ENCODE data around the gene DPYSL3.
"Not testable (repeated sequence)": the region's sequence is repeated elsewhere in the genome, so short reads cannot be mapped to it uniquely, and the experiment has no call there.

Gene DPYSL3

DNA sequence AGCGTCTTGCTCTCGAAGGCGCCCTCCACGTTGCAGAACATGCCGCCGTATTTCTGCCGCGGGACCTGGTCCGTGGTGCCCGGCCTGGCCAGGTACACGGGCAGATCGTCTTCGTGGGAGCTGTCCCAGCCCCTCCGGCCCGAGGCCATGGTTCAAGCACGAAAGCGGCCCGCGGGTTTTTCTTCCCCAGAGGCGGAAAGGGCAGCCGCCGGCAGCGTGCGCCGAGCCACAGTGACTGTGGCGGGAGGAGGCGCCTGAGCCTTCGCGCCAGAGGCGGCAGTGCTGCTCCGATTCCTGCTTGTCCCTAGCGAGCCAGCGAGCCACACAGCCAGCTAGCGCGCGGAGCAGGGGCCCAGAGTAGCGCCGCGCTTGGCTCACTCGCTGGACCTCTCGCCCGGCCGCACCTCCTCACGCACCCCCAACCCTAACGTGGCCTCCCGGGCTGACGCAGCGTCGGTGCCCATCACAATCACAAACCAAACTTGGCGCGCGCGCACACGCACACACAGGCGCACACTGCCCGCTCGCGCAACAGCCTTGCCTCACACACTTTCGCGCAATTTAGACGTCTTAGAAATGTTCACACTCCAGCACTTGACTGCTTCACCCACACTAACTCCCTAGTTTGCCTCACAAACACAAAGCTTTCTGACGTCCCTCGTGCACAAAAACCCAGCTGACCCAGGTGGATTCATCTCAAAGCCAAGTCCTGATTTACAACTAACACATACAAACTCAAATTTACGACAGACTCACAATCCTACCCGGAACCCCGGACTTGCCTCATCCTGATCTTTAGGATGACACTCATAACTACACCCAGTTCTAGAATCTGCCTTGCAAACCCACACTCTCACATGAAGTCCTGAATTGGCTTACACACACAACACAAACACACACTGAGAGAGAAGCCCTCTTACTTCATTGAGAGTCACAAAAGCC is at the start of gene DPYSL3:
Gene DPYSL3 (minus strand): TSS at position 359 of the 942 bp plus-strand sequence. CDS start 210 bp downstream, at position 149.
- DNase-seq = peak; percentile 77

DNA sequence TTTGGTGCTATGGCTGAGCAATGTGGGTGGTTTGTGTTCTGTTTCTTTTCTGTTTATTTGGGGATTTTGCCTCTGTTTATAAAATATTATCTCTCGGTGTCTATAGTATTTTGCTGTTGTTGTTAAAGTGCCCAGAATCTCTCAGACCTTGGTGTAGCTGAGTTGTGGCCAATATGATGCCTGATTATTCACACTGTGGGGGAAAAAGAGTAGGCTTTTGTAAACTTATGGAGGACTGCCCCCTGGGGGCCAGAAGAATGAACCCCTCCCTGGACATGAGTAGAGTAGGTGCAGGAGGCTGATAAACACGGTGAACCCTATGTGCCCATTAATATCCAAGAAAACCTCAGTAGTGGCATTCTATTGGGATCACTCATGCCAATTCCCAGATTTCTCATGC is 49.0 kb upstream of the DPYSL3 start:
- DNase-seq = peak; percentile 71

DNA sequence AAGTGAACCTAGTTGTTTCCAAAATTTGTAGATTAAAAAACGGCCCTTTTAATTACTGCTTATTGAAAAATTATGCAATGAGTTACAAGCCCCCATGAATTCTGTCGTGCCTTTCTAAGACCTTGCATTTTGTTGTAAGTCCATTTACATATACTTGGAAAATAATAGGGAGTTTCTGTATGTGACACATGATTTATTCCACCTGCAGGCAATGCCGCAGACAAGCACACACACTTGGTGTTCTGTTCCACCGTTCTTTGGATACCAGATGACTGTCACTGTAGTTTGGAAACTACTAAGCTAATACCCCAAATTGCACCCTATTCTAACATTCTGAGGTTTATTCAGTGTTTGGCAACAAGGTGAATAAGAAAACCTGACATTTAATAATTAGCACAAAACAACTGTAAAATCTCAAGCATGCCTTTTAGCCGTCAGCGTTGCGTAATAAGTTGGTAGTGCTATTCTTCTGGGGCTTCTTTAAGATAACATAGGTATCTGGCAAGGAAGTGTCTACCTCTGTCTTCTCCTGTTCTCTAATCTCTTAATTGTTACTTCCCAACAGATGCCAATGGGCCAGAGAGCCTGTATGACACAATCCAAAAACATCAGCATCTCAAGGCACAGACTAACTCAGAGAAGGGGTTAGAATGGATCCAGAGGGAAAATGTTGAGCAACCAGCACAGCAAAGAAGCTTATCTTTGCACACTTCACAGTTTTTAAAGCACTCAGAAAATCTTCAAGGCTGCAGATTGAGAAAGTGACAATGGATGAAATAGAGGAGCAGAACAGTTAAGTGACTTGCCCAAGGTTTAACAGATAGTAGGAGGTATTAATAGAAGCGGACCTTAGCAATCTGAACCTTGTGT is 48.2 kb upstream of the DPYSL3 start:
- DNase-seq = no peak

DNA sequence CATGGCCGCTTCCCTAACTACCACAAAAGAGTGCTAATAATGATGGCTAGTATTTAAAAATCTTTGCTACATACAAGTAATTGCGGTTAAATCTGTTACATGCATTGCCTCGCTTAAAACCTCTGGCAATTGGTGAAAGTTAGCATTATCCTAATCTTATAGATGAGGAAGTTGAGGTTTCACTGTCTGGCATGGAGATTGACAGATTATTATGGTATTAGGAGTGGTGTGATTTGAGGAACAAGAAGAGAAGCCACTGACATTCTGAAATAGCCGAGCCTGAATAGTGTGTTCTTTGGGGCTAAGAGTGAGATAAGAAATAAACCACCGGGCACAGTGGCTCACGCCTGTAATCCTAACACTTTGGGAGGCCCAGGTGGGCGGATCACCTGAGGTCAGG is 45.3 kb upstream of the DPYSL3 start:
- no peak for DNase-seq

DNA sequence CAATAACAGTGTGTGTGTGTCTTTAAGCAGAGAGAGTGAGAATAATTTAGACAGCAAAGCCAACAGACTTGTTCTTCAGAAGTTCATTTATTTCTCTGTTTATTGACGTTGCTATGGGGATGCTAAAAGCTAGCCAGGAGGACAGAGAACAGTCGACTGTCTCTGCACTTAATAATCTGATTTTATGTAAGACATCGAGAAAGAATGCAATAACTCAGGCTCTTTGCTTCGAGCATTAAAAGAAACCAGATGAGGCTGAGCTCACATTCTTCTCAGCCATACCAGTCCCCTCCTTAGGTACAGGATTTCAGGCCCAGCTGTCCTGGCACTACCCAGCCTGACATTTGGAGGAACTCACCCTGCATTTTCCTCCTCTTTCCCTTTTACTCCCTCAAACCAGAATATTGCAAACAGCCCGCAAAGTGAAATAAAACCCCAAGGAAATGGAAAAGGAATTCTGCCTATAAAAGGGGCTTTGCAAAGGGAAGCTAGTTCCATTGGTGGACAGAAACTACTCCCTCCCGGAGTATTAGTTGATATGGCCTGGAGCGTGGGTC is 44.5 kb upstream of the DPYSL3 start:
- no peak for DNase-seq

DNA sequence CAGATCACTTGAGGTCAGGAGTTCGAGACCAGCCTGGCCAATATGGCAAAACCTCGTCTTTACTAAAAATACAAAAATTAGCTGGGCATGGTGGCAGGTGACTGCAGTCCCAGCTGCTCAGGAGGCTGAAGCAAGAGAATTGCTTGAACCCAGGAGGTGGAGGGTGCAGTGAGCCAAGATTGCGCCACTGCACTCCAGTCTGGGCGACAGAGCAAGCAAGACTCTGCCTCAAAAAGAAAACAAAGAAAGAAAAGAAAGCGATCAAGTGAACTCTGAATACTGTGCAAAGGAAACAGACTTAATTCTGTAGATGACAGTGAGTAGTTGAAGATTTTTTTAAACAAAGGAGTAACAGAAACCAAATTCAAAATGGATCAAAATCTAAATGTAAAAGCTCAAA is 43.9 kb upstream of the DPYSL3 start:
- DNase-seq = not testable (repeated sequence)

DNA sequence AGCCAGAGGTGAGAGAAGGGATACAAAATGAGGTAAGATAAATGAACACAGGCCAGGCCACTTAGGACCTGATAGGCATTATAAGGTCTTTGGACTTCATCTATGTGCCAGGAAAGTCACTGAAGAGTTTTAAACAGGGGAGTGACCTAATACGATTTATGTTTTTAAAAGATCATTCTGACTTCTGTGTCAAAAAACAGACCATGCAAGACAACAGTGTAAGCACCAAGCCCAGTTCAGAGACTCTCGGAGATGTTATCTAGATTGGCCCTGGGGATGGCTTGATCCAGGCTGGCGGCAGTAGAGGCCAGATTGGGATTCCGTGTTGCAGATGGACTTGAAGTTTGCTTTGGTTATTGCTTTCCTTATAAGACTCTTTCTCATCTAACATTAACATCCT is 43.0 kb upstream of the DPYSL3 start:
- no peak for DNase-seq

DNA sequence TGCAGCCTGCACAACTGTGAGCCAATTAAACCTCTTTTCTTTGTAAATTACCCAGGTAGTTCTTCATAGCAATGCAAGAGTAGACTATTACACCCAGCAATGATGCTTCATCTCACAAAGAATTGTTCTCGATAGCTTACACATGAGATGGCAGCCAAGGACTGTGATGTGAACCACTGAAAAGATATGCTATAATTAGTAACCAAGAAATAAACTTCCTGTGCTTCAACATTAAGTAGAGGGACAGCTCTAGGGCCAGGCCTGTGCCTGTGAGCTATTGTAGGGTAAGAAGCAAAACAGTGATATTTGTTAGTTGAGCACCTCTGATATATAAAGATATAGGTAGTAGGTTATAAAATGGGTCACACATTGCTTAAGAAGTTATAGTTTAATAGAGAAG is 41.8 kb upstream of the DPYSL3 start:
- DNase-seq = no peak

DNA sequence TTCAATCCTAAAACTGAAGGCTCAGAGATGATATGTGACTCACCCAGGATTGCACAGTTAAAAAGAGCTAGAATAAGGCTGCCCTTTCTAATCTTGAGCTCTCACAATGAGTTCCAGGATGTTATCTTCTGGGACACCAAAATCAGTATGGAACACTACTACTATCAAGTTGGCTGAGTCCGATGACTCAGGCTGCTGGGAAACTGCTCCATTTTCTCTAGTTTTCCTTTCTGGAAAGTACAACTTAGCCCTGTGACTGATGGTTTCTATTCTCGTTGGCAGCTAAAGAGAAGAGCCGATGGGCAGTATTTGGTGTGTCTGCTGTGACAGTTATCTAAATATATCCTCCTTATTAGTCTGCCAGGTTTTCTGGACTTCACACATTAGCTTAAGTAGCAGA is 37.9 kb upstream of the DPYSL3 start:
- DNase-seq = no peak

DNA sequence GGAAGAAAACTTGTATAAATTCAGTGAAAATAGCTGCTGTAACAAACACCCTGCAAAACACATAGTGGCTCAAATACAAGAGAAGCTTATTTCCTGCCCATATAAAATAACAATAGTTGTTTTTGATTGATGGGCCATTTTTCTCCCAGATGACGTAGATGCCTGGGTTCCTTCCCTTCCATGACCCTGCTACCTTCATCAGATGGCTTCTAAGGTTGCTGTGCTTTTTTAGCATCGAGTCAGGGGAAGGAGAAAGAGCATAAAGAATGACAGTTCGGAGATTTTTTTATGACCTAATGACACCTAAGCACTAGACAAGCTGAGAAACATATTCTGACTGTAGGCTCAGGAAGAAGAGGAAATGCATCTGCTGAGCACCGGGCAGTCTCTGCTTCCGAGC is 34.7 kb upstream of the DPYSL3 start:
- no peak for DNase-seq

DNA sequence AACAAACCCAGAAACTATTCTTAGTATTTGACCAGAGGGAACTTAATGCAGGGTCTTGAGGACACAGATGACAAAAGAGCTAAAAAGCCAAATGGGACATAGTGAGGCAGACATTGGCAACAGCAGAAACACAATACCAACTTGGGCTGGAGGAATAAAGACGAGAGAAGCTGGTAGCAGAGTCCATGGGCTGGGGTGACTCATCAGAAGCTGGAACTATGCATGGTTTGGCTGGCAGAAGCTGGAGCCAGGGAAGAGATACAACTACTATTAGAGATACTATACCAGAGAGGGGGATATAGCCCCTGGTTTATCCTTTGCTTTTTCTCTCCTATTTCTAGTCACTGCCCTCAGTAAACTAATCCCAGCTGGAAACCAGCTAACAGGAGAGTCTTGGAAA is 29.2 kb upstream of the DPYSL3 start:
- no peak for DNase-seq

DNA sequence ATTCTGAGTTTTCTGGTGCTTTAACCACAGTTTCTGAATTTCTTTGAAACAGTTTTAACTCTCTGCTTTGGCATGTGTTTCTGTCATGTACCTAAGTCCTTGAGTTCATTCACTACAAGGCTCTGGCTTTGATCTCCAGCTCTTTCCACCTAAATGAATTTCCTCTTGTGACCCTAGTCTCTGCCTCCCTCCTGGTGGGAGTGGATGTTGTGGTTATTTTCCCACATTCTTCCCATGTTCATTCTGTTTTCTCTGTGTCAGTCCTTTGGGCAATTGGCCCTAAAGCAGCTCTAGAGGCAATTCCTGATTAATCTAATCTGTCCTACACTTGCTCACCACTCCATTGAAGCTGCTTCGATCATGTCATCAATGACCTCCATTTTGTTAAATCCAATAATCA is 28.4 kb upstream of the DPYSL3 start:
- no peak for DNase-seq

DNA sequence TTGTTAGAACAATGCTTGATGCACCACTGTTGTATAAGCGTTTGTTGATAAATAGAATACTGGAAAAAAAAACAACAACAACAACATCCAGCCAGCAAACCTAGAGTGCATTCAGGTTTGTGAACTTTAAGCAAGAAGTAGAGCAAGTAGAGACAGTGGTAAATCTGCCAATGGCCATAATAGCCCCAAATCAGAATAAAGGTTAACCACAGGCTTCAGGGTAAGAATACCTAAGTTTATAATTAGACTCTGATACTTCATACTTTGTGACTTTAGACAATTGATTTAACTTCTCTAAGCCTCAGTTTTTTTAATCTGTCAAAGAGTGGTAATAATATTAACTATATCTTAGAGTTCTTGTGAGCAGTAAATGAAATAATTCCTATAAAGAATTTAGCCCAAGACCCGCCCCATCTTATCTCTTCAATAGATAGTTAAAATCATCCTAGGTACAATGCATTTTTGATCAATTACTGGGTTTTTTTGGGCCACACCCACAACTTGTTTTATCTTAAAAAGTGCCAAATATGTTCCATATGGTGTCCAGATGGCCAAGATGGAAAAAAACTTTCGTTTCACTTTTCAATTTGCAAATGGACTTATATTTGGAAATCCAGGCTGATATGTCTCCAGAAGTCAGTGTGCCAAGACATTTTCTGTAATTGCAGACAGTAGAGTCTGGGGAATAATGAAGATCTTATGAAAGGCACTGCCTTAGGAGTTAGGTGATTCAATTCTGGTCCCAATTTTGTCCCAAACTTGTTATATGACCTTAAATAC is 24.5 kb upstream of the DPYSL3 start:
- DNase-seq = no peak

DNA sequence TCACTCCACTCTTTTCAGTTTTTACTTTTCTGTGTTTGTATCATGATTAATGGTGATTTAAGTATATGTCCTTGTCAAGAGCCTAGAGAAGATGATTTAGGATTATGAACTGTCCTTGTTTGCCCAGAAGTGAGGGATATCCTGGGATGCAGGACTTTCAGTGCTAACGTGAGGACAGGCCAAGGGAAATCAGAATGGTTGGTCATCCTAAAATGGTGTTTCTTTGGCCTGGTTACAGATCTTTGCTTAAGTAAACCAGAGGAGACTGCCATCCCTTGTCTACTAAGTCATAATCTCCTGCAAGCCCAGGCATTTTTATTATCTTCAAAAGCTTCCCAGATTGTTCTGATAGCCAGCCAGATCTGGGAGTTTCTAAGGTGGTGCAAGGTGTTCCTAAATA is 22.3 kb upstream of the DPYSL3 start:
- DNase-seq = no peak

DNA sequence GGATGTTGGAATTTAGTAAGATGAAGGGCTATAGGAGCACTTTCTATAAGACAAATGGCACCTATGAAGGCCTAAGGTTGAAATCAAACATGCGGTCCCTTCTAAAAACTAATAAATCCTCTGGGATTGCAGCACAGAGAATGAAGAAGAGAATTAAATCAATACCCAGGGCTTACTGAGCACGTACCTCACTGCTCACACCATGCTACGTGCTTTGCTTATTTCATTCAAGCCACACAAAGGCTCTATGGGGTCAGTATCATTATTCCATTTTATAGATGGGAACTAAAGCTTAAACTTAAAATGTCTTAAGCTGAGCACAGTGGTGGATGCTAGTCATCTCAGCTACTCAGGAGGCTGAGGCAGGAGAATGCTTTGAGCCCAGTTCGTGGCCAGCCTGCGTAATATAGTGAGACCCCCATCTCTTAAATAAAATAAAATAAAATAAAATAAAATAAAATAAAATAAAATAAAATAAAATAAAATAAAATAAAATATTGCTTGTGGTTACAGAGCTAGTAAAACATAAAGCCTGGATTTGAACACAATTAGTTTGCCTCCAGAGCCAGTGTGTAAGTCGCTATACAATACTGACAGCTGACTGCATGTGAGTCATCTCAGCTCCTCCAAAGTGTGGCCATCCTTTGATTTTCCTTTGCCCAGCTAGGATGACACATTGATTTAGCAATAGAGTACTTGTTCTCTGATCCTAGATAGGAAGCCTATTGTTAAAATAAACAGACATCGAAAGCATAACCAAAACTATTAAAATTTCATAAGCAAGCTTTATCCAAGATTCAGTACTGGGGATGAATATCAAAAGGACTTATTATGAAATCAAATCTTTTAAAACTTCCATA is 20.9 kb upstream of the DPYSL3 start:
- no peak for DNase-seq

DNA sequence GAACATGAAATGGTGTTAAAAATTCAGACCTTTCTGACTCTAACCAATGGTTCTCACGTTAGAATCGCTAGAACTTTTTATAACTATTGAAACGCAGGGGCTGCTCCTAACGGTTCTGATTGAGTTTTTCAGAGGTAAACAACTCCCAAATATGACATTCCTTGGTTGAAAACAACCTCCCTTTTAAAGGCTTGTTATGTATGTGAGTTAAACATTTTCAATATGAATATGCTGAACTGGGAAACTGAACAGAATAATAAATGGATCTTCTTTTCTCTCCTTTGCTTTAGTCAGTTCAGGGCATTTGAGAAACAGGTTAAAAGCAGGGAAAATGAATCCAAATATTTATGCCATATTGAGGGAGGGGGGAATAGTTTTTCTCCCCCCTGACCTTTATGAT is 13.2 kb upstream of the DPYSL3 start:
- DNase-seq = no peak

DNA sequence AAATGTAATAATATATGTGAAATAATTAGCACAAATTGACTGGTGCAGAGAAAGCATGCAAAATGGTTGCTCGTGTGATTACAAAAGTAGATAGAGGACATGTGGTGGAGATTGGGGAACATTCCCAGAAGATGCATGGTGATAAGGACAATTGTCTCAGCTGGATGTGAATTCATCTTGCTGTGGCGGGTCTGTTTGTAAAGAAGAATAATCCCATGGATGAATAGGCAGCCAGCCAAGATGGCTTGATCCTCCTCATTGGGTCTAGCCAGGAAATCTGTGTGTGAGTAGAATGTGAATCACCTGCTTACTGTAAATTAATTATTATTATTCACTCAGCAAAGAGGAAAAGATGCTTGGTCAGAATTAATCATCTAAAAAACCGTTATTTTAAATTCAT is 12.6 kb upstream of the DPYSL3 start:
- peak; percentile 77 for DNase-seq

DNA sequence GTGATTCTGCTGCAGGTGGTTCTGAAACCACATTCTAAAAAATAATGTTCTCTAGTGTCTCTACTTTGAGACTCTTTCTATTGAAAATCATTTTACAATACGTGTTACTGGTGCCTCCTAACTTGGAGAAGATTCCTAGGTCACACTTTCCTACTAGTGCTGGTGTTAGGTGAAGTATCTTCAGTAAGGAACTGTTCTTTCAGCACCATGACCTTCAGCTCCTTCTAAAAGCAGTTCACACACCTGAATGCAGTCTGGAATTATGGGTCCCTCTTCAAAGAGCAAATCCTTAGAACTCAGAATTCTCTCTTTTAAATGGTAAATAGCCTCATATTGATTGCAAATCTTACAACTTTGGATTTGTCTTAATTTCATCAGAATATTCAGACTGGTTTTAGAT is 10.6 kb upstream of the DPYSL3 start:
- DNase-seq = no peak

DNA sequence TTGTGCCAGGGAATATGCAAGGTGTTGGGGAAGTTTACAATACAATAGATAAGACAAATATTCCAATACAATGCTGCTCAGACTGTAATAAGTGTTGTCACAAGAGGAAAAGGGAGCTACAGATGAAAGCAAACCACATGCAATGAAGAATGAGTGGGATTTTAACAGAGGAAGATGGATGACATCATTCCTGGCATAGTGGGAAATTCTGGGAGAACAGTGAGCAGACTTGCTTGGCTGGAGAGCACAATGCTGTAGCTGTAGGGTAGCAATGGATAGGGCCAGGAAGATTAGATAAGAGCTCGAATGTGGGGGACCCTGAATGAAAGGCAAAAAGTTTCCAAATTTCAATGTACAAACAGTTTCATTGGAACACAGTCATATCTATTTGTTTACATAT is 9.5 kb upstream of the DPYSL3 start:
- no peak for DNase-seq

DNA sequence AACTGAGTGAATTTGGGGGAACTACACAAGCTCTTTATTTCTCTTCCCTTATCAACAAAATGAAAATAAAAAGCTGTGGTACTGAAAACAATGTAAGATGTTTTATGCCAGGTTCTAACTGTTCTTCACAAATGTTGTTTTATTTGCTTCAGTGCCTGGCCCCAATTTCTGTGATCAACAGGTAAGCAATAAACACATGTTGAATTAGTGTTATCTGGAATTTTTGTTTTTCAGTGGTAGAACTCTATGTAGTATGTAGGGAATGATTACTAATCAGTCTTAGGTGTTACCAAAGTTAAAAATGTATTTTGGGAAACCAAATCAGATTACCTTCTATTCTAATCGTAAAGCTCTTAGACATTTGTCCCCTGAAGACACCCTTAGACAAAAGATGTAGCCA is 7.5 kb upstream of the DPYSL3 start:
- no peak for DNase-seq

DNA sequence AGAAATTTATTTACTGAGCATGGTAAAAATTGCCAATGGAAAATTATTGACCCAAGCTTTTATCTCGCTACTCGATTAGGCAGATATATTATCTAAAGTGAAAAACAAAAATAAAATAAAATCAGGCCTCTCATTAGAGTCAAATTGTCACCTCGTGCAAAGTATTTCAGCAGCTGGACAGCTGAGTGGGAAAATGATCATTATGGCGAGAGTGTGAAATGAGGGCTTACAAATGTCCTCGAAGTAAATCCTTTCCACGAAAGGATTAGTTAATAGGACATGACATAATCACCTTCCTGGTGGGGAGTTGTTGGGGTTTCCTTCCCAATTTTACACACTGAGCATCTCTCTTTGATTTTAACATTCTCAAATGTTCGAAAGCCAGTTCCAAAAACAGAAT is 5.4 kb upstream of the DPYSL3 start:
- DNase-seq = no peak

Data from NCI-H146 (cell line).